Thoracic aorta (tissue), 2 donors: ENCODE results near the gene SEMA3G. TPM values are rescaled to one million over a fixed set of nuclear protein-coding genes. Genes with fewer than 3 reads are reported as not detected.

ENCODE experiments used
- ATAC-seq: fragments of 150-250 bp; one replicate; pipeline ENCODE4 v1.8.0; 2017; ENCODE audit warnings: low read depth; ENCODE audit not compliant: insufficient number of reproducible peaks, low FRiP score
- DNase-seq: peaks from one replicate; pipeline ENCODE4 v3.0.0-alpha.2; 2020; ENCODE audit warnings: low spot score
- H3K27ac ChIP-seq, 2 donors: fragments of 200-600 bp; sonication (generic); 1 replicate in 1 of 2; 2 replicates in 1 of 2; pipeline ENCODE4 v1.5.1; 2016; ENCODE audit warnings: mild to moderate bottlenecking in 2 of 2, moderate library complexity in 2 of 2
- H3K27me3 ChIP-seq: fragments of 200-600 bp; sonication (generic); replicated peaks from 2 replicates; pipeline ENCODE4 v1.6.0; 2016; ENCODE audit warnings: mild to moderate bottlenecking; ENCODE audit not compliant: insufficient read depth
- H3K36me3 ChIP-seq: fragments of 200-600 bp; sonication (generic); one replicate; pipeline ENCODE4 v1.5.1; 2016
- H3K4me1 ChIP-seq, 2 donors: fragments of 200-600 bp; sonication (generic); 1 replicate in 1 of 2; 2 replicates in 1 of 2; pipeline versions ENCODE4 v1.5.1 to v1.6.0; 2016; ENCODE audit warnings: low read depth in 2 of 2, mild to moderate bottlenecking in 1 of 2; ENCODE audit not compliant: control insufficient read depth in 1 of 2
- H3K4me3 ChIP-seq: fragments of 200-600 bp; sonication (generic); 2 replicates; pipeline ENCODE4 v1.5.1; 2016; ENCODE audit warnings: mild to moderate bottlenecking
- H3K9me3 ChIP-seq: fragments of 200-600 bp; sonication (generic); 2 replicates; pipeline ENCODE4 v1.5.1; 2016
- CTCF ChIP-seq: fragments of 200-600 bp; sonication (generic); IDR thresholded peaks from one replicate; pipeline ENCODE4 v1.5.1; 2019; ENCODE audit warnings: antibody characterized with exemption
- total RNA-seq, 2 donors: library from RNA; depleted of rRNA; stranded (reverse); fragments of >200 nt; gene quantifications; one replicate each; pipeline versions ENCODE4 v1.1.0 to v1.2.3, GENCODE V29; 2016

The SEMA3G gene
- total RNA-seq = 10 to 100 TPM; 16.8 to 18.1 TPM

DNA sequence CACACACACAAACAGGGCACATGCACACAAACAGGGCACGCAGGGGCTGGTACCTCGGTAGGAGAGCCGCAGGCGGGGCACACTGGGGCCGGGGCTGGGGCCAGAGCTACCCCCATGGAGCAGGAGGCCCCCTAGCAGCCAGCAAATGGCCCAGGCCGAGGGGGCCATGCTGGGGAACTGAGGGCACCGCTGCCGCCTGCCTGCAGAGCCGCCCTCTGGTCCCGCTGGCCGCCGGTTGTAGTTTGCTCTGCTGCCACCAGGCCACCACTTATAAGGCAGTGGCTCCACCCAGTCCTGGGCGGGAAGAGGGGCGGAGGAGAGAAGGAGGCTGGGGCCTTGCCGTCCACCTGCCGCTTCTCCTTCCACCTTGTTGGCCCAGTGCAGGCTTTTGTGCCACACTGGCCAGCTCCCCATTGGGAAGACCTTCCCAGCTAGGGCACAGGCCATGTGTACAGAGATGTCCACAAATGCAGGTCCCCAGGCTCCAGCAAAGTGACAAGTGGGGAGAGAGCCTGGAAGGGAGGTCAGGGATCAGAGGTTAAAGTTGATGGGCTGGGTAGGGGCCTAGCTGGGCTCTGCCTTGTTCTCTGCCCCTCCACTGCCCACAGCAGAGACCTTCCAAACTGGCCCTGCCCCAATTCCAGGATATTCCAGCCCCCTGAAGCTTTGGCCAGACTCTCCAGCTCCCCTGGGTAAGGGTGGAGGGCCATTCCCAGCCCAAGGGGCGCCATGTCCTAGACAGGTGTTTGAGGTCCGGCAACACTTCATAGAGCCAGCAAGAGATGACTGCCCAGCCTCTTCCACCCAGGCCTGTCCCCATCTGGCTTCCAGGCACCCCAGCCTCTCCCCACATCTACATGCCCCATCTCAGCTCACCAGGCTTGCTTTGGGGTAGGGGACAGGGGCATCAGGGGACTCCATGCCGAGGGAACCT is at the start of gene SEMA3G:
Gene SEMA3G, minus strand, starts transcription at position 244 of the 934 bp plus-strand sequence. Its CDS starts 76 bp downstream, at position 168.
- TF ChIP-seq CTCF = peak; percentile 77
- peak; percentile 44 for DNase-seq
- H3K4me1 ChIP-seq = no peaks in the 10 kb centered on the region
- ATAC-seq = no peak
- H3K27ac ChIP-seq = no peak within 1 kb of the TSS
- H3K4me3 ChIP-seq = peak within 1 kb of the TSS; percentile 53
- H3K27me3 ChIP-seq = no peaks in the 10 kb centered on the region
- H3K36me3 ChIP-seq = no peaks in the 10 kb centered on the region
- no peaks in the 10 kb centered on the region for H3K9me3 ChIP-seq

GRCh38 chr3:52494445-52494844 is 49.5 kb upstream of the SEMA3G start:
- ATAC-seq (no peak), DNase-seq (no peak)
- no peak for TF ChIP-seq CTCF
- peaks cover 5 to 6% of the 10 kb centered on the region in 2 donors for H3K4me1 ChIP-seq
- peaks cover 35% of the 10 kb centered on the region for H3K36me3 ChIP-seq
- no peak overlapping the region for H3K4me3 ChIP-seq
- H3K9me3 ChIP-seq = no peaks in the 10 kb centered on the region
- no peaks in the 10 kb centered on the region for H3K27me3 ChIP-seq
- no peak overlapping the region for H3K27ac ChIP-seq

DNA sequence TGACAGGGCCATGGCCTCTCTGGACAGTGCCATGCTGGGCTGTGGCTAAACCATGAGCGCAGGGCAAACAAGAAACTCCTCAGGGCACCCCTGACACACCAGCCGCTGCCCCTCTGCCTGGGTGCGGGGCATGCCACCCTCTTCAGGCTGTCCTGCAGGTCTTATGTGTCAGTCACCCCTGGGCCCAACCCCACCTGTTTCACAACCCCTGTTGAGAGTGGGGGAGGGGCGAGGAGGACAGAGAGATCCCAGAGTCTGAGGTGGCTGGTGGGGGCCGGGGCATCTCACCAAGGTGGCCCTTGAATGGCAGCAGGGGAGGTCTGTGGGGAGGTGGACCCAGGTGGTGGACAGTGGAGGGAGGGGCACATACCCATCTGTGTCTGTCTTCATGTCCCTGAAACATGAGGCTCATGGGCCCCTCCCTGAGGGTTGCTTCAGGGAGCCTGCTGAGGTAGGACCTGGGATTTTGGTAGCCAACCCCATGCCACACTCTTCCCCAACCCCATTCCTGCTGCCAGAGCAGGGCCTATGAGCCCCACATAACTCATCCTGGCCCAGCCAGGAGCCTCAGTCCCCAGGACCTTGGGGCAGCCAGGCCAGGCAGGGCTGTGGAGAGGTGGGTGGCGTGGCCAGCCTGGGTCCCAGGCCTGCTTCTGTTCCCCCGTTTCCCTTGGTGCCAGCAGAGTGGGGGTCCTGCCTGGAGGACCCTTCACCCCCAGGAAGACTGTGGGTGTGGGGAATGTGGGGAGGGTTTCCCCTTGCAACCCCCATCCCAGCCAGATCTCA is 48.5 kb upstream of the SEMA3G start:
- Histone ChIP-seq H3K4me1 (peaks cover 5 to 6% of the 10 kb centered on the region in 2 donors), H3K4me3 (no peak overlapping the region), H3K27me3 (no peaks in the 10 kb centered on the region), H3K9me3 (no peaks in the 10 kb centered on the region), H3K27ac (no peak overlapping the region), H3K36me3 (peaks cover 45% of the 10 kb centered on the region)
- TF ChIP-seq CTCF = no peak
- ATAC-seq (no peak), DNase-seq (no peak)

DNA sequence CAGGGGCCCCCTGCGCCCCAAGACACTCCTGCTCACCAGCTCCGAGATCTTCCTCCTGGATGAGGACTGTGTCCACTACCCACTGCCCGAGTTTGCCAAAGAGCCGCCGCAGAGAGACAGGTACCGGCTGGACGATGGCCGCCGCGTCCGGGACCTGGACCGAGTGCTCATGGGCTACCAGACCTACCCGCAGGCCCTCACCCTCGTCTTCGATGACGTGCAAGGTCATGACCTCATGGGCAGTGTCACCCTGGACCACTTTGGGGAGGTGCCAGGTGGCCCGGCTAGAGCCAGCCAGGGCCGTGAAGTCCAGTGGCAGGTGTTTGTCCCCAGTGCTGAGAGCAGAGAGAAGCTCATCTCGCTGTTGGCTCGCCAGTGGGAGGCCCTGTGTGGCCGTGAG is 47.2 kb upstream of the SEMA3G start:
- H3K27me3 ChIP-seq = no peaks in the 10 kb centered on the region
- H3K9me3 ChIP-seq = no peaks in the 10 kb centered on the region
- DNase-seq (no peak), ATAC-seq (no peak)
- no peak overlapping the region for H3K27ac ChIP-seq
- TF ChIP-seq CTCF = no peak
- peaks cover 58% of the 10 kb centered on the region for H3K36me3 ChIP-seq
- H3K4me1 ChIP-seq = peaks cover 5 to 6% of the 10 kb centered on the region in 2 donors
- H3K4me3 ChIP-seq = no peak overlapping the region

DNA sequence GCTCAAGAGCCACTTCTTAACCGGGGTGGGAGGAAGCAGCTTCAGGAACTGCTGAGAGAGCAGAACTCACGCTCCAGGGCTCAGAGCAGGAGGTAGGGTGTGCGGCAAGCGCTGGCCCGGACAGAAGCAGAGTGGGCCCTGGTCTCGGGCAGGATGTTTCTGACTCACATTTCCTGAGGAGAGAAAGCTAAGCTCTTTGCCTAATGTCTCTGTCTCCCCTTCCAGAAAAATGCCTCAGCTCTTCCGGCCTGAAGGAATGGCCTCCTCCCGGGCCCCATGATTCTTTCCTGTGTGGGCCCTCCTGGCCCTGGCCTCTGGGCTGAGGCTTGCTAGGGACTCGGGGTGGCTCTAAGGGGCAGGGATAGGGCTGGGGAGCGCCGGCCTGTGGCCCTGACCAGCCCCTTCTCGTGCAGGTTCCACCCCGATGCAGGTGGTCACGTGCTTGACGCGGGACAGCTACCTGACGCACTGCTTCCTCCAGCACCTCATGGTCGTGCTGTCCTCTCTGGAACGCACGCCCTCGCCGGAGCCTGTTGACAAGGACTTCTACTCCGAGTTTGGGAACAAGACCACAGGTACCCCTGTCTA is 46.1 kb upstream of the SEMA3G start:
- Histone ChIP-seq H3K4me1 (peaks cover 5 to 6% of the 10 kb centered on the region in 2 donors), H3K9me3 (no peaks in the 10 kb centered on the region), H3K27me3 (no peaks in the 10 kb centered on the region), H3K27ac (peak overlapping the region in 1 of 2 donors; percentile 52), H3K4me3 (no peak overlapping the region), H3K36me3 (peaks cover 66% of the 10 kb centered on the region)
- ATAC-seq (no peak), DNase-seq (no peak)
- no peak for TF ChIP-seq CTCF
